Measurements from ENCODE around the gene KAZN.

KAZN gene

GRCh38 chr1:14794136-14794768 is 195.8 kb downstream of the KAZN start:
- DNase-seq (ENCODE audit: low read depth): no peak

DNA sequence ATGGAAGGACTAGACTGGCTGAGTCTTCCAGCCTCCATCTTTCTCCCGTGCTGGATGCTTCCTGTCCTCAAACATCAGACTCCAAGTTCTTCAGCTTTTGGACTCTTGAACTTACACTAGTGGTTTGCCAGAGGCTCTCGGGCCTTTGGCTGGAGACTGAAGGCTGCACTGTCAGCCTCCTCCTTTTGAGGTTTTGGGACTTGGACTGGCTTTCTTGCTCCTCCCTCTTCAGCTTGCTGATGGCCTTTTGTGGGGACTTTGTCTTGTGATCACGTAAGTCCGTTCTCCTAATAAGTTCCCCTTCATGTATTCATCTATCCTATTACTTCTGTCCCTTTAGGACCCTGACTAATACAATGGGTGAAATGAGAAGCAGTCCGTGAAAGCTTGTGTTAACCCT is 196.4 kb downstream of the KAZN start:
- no peak for DNase-seq (ENCODE audit: low read depth)

DNA sequence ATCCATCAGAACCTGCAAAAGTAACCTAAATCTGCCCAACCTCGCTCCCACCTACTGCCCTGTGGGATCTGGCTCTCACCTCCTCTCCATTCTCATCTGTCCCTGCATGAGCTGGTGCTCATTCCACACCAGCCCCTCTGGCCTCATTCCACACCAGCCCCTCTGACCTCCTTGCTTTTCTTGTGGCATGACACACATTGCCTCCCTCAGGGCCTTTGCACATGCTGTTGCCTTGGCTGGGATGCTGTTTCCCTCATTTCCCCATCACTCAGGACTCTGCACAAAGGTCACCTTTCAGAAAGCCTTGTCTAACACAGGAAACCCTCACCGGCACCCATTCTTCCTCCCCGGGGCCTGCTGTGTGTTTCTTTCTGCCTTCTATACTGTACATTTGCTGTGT is 197.1 kb downstream of the KAZN start:
- DNase-seq (ENCODE audit: low read depth): no peak

- no peak for DNase-seq (ENCODE audit: low read depth)
Observed at GRCh38 chr1:14800014-14800413, 201.5 kb downstream of the KAZN start.

GRCh38 chr1:14800500-14801076 is 202.1 kb downstream of the KAZN start:
- no peak for DNase-seq (ENCODE audit: low read depth)

- no peak for DNase-seq (ENCODE audit: low read depth)
Observed at GRCh38 chr1:14803002-14803789, 204.7 kb downstream of the KAZN start.

DNA sequence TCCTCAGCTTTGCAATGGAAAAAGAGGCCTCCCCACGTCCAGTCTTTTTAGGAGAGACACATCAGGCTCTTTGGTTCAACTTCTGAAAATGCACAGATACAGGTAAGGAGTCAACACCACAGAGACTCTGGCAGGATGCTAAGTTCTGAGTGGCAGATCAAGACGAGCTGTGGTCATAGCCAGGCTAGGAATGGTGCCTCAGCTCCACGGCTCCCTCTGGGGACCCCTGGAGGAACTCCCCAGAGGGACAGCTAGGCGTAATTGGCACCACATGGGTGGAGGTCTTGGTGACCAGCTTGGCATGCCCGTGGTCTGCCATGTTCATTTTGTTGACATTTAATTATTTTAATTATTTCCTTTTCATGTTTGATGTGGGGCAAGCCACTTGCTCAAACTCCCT is 206.1 kb downstream of the KAZN start:
- no peak for DNase-seq (ENCODE audit: low read depth)

- DNase-seq (ENCODE audit: low read depth): no peak
Observed at GRCh38 chr1:14806772-14807171, 208.3 kb downstream of the KAZN start.

DNA sequence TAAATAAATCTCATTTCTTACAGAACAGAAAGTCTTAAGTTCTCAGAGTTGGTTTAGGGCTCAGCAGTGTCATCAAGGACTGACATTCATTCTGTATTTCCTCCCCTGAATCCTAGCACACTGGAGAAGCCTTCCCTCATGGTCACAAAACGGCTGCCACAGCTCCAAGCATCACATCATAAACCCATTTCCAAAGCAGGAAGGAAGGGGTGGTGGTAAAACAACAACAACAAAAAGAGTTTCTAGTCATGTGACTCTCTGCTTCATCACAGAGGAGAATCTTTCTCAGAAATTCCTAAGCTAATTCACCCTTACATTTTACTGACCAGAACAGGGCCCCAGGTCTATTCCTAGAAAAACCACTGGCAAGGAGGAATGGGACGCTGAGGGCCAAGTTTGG is 210.3 kb downstream of the KAZN start:
- no peak for DNase-seq (ENCODE audit: low read depth)

- DNase-seq (ENCODE audit: low read depth): no peak
Observed at GRCh38 chr1:14809191-14809981, 210.9 kb downstream of the KAZN start.

DNA sequence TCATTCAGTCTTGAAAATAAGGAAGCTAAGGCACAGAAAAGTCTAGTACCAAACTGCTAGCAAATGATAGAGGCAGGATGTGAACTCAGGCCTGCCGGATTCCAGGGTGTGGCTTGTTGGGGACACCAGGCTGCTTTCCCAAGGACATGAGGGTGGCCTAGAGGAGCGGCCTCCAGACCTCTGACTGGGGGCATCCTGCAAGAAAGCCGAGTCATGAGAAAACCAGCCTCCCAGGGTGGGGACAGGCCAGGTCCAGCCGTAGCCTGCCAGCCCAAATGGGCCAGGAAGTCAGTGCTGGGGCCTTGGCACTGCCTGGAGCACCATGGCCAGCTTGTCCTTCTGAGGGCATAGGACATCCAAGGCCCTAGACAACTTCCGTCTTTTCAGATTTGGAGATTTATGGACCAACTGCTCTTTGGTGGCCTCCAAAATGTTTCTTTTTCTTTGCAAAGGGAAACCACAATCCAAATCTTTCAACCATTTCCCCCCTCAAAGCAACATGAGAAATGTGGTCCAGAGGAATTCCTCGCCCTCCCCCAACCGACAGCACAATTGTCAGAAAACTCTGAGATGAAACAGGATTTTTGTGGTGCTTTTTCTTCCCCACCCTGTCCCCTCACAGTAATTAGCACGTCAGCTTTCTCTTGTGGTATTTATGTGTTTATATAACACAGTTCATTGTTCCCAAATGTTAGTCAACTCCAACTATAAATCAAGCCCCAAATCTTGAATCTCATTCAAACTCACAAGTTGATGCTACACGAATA is 212.3 kb downstream of the KAZN start:
- no peak for DNase-seq (ENCODE audit: low read depth)

DNA sequence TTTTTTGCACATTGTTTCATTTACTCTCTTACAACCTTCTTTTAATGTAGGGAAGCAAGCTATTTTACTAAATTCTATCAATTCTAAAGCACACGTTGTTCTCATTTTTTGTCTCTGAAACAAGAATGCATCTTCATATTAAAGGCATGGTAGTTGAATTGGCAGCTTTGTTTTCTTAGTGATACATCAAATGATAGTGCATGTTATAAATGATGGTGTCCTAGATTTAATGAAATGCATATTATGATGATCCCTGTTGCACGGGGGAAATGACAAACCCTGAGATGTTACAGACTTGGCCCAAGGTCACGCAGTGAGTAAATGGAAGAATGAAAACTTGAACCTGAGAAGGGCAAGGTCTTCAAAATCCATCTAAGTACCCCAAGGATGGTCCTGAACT is 213.1 kb downstream of the KAZN start:
- no peak for DNase-seq (ENCODE audit: low read depth)

DNA sequence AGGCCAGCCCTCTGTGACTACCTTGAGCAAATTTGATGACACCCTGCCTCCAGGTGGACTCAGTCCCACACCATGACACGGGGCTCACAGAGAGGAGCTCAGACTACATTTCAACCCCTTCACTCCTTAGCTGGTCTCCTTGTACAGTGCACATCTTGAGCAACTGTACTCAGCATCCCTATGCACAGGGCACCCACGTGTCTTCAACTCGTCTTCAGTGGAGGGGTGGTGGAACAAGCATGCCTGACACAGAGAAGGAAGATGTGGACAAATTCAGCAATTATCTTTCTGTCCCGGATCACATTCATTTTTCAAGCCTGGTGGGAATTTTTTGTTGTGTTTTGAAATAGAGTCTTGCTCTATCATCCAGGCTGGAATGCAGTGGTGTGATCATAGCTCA is 213.7 kb downstream of the KAZN start:
- no peak for DNase-seq (ENCODE audit: low read depth)

GRCh38 chr1:14815175-14815877 is 216.8 kb downstream of the KAZN start:
- DNase-seq (ENCODE audit: low read depth): no peak

DNA sequence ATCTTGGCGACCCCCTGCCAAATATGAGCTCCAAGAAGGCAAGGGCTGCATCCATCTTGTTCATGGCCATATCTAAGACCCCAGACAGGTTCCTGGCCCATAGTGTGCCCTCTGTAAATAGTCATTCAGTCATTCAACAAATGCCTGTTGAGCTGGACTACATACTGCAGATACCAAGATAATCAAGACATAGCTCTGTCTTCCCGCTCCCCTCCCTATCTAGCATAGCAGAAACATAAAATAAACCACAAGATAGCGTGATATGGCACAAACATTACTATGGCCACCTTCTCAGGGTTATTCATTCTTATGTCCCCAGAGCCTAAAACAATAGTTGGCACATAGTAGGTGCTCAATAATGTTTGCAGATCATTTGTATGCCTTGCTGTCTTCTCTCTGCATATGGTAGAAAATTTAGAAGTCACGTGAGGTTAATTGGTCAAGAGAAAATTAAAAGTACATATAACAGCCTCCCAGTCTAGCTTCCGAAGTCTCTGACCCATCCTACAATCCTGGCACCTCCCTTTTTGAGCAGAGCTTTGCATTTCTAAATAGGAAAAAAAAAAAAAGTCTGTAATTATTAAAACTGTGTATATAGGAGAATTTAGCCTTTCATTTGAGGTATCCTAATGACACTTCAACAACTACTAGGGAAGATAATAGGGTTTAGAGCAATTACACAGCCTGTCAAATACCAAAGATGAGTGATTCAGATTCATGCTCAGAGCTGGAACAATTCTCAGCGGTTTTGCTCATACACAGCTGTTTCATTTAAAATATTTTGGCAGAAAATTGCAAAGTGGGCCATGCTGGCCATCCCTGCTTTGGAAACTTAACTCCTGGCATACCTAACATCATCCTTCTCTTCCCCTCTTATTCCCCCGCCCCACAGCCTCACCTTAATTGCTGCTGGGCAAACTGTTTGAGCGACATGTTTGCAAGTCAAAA is 219.0 kb downstream of the KAZN start:
- no peak for DNase-seq (ENCODE audit: low read depth)

DNA sequence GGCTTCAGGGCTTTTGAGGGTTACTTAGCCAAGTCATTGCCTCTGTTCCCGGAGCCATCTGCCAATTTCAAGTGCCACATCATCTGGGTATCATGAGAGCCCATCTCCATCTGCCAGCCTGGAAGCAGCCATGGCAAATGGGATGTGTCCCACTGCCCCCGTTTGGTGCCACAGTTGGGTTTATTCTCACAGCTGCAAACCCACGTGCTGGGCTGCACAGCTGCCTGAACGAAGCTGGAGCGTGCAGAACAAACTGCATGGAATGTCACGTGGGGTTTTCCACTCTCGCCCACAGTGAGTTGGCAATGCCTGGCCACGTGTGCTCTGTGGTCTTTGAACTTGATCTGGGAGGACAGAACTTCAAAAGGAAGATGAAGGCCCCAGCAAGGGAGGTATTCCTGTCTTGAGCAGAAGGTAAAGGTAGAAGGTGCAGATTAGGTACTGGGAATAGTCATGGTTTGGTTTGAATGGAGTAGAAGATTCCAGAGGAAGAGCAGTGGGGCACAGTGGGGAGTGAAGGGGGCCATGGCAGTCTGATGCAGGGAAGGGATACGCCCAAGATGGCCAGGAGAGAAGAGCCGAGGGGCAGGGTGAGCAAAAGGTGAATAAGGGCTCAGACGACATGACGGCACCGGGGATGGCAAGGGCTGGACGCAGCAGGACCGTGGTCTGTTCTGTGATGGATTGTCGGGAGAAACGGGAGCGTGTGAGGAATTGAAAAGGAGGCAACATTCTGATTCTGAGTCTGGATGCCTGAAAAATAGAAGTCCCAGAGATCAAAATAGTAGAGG is 222.0 kb downstream of the KAZN start:
- no peak for DNase-seq (ENCODE audit: low read depth)

DNA sequence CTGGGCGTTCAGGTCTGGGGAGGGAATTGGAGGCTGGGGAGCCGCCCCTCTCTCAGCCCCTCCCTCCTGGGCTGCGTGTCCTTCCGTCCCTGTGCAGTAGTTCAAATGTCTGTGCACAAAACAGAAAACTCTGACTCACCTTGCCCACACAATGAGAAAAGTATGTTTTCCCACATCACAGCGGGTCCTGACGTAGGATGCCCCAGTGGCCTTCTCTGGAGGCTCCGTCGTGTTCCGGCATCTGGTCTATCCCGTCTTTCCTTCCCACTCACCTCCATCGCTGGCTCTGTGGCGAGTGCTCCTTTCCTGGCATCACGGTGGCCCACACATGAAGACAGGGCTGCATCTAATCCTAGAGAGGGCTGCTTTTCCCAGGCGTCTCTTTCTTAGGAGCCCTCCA is 224.0 kb downstream of the KAZN start:
- DNase-seq (ENCODE audit: low read depth): no peak

- DNase-seq (ENCODE audit: low read depth): no peak
Observed at GRCh38 chr1:14822996-14823395, 224.5 kb downstream of the KAZN start.

GRCh38 chr1:14824314-14824915 is 225.9 kb downstream of the KAZN start:
- no peak for DNase-seq (ENCODE audit: low read depth)
